Chondrocyte (in vitro differentiated cells): ENCODE measurements around the gene CDK3. TPM values are rescaled to one million over a fixed set of nuclear protein-coding genes. Genes with fewer than 3 reads are reported as not detected.
A peak's percentile ranks its signal among the peaks of the same experiment; 100 is the strongest.

Source experiments
- DNase-seq: peaks from one replicate; pipeline ENCODE4 v3.0.0; 2021; ENCODE audit warnings: mixed read lengths, low spot score
- H3K27ac Mint-ChIP-seq: one replicate; pipeline ENCODE4 v1.8.0; 2021; ENCODE audit warnings: mild to moderate bottlenecking, moderate library complexity, mixed read lengths; ENCODE audit not compliant: unreplicated experiment
- H3K27me3 Mint-ChIP-seq: 2 replicates; pipeline ENCODE4 v1.8.0; 2021; ENCODE audit warnings: low read depth, mixed read lengths
- H3K36me3 Mint-ChIP-seq: 2 replicates; pipeline ENCODE4 v1.8.0; 2021; ENCODE audit warnings: low read depth, mixed read lengths
- H3K4me1 Mint-ChIP-seq: 2 replicates; pipeline ENCODE4 v1.8.0; 2021; ENCODE audit warnings: low read depth, mild to moderate bottlenecking, mixed read lengths
- H3K4me3 Mint-ChIP-seq: one replicate; pipeline ENCODE4 v1.8.0; 2021; ENCODE audit warnings: mild to moderate bottlenecking, moderate library complexity, mixed read lengths; ENCODE audit not compliant: unreplicated experiment
- H3K9me3 Mint-ChIP-seq: 2 replicates; pipeline ENCODE4 v1.8.0; 2021; ENCODE audit warnings: low read depth, mixed read lengths
- total RNA-seq: library from RNA; stranded (reverse); gene quantifications from 3 replicates; pipeline ENCODE4 v1.2.1, GENCODE V29; 2021
- TF ChIP-seq, protein P1 (sequence below): fragments of 200-600 bp; sonication (generic); IDR thresholded peaks from 2 replicates; pipeline ENCODE4 v1.5.0; 2021; ENCODE audit warnings: antibody characterized with exemption, mild to moderate bottlenecking, moderate library complexity

Gene CDK3
- total RNA-seq, 1 donor from 2014 or later = 6.3 TPM

DNA sequence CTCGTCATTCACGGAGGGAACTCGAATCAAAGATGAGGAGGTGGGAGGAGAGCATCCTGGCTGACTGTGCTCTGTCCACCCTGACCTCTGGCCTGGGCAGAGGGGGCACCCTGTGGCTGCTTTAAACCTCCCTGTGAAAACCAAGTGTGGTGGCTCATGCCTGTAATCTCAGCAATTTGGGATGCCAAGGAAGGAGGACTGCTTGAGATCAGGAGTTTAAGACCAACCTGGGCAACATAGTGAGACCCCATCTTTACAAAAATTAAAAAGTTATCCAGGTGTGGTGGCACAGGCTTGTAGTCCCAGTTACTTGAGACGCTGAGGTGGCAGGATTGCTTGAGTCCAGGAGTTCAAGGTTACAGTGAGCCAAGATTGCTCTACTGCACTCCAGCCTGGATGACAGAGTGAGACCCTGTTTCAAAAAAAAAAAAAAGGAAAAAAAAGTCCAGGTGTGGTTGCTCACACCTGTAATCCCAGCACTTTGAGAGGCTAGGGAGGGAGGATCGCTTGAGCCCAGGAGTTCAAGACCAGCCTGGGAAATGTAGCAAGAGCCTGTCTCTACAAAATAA is 5.8 kb upstream of the CDK3 start:
- Mint-ChIP-seq H3K4me1 (peaks cover 10% of the 10 kb centered on the region), H3K9me3 (no peaks in the 10 kb centered on the region), H3K27ac (no peak overlapping the region), H3K4me3 (no peak overlapping the region), H3K36me3 (peaks cover 20% of the 10 kb centered on the region), H3K27me3 (no peaks in the 10 kb centered on the region)
- TF ChIP-seq, protein P1, sequence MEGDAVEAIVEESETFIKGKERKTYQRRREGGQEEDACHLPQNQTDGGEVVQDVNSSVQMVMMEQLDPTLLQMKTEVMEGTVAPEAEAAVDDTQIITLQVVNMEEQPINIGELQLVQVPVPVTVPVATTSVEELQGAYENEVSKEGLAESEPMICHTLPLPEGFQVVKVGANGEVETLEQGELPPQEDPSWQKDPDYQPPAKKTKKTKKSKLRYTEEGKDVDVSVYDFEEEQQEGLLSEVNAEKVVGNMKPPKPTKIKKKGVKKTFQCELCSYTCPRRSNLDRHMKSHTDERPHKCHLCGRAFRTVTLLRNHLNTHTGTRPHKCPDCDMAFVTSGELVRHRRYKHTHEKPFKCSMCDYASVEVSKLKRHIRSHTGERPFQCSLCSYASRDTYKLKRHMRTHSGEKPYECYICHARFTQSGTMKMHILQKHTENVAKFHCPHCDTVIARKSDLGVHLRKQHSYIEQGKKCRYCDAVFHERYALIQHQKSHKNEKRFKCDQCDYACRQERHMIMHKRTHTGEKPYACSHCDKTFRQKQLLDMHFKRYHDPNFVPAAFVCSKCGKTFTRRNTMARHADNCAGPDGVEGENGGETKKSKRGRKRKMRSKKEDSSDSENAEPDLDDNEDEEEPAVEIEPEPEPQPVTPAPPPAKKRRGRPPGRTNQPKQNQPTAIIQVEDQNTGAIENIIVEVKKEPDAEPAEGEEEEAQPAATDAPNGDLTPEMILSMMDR = no peak
- peak; percentile 36 for DNase-seq

DNA sequence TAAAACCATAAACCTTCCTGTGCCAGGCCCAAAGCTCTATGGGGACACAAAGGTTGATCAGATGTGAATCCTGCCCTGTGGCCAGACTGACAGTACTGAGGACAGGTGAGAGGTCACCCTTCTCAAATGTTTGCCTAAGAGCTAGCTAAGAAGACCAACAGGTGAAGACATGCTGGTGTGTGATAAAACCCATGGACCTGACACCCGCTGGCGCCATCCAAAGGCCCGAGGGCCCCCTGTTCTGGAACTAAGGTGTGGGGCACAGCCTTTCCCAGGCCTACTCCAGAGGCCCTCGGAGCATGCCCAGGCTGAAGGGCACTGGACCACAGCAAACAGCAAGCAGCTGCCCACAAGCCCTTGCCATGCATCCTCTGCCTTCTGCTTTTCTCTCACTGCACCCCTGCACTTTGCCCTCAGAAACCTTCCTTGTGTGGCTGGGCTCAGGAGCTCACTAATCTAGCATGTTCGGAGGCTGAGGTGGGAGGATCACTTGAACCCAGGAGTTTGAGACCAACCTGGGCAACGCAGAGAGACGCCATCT is 5.2 kb upstream of the CDK3 start:
- no peaks in the 10 kb centered on the region for H3K9me3 Mint-ChIP-seq
- TF ChIP-seq, protein P1 = no peak
- DNase-seq = peak; percentile 37
- peaks cover 10% of the 10 kb centered on the region for H3K4me1 Mint-ChIP-seq
- H3K36me3 Mint-ChIP-seq = peaks cover 19% of the 10 kb centered on the region
- no peak overlapping the region for H3K27ac Mint-ChIP-seq
- H3K27me3 Mint-ChIP-seq = no peaks in the 10 kb centered on the region
- no peak overlapping the region for H3K4me3 Mint-ChIP-seq

DNA sequence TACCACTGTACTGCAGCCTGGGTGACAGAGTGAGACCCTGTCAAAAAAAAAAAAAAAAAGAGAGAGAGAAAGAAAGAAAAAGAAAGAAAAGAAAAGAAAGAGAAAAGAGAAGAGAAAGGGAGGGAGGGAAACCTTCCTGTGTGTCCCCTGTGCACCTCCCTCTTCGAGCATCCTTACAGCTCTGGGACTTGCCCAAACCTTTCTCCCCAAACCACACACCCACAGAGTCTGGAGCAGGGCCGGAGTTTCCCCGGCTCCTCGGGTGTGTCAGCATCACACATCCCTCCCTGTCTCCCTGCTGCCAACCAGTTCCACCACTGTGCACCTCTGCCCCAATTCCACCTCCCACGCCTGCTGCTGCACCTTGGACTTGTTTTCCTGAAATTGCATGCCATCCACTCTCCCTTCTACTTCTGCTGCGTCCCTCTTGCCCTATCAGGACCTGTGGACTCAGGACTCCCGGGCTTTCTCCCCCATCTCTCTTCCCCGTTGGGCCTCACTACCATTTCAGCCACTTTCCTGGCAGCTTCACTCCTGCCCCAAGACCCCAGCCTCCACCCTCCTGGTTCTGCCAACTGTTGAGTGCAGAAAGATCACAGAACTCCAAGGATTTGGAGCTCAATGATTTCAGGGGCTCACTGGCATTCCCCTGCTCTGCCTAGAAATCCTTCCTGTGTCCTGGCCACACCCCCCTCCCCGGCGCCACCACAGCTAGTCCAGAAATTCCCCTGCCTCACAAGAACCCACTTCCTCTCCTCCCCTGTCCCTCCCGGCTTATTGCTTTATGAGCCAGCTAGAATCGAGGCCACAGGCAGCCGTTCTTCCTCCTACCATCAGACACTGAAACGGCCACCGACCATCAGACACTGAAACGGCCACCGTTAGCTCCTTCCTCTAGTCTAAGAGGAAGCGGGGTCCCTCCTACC is 3.7 kb upstream of the CDK3 start:
- Mint-ChIP-seq H3K36me3 (peaks cover 12% of the 10 kb centered on the region), H3K4me1 (peaks cover 10% of the 10 kb centered on the region), H3K9me3 (no peaks in the 10 kb centered on the region), H3K4me3 (no peak overlapping the region), H3K27ac (peak overlapping the region; percentile 60), H3K27me3 (no peaks in the 10 kb centered on the region)
- DNase-seq = peak; percentile 63
- TF ChIP-seq, protein P1 = no peak

DNA sequence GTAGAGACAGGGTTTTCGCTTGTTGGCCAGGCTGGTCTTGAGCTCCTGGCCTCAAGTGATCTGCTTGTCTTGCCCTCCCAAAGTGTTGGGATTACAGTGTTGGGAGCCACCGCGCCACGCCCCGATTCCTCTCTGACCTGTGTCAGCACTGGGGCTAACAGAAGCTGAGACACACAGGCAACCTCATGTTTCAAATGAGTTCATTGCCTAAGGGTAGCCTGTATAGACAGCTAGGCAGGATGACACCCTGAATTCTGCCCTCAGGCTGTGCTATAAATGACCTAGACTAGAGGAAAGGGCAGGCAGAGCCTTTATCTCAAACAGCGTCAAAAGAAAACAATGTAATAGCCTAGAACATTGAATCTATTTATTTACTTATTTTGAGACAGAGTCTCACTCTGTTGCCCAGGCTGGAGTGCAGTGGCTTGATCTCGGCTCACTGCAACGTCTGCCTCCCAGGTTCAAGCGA is 2.3 kb upstream of the CDK3 start:
- Mint-ChIP-seq H3K27me3 (no peaks in the 10 kb centered on the region), H3K36me3 (peaks cover 11% of the 10 kb centered on the region), H3K4me1 (peaks cover 10% of the 10 kb centered on the region), H3K4me3 (no peak overlapping the region), H3K27ac (no peak overlapping the region), H3K9me3 (no peaks in the 10 kb centered on the region)
- TF ChIP-seq, protein P1 = no peak
- peak; percentile 48 for DNase-seq

DNA sequence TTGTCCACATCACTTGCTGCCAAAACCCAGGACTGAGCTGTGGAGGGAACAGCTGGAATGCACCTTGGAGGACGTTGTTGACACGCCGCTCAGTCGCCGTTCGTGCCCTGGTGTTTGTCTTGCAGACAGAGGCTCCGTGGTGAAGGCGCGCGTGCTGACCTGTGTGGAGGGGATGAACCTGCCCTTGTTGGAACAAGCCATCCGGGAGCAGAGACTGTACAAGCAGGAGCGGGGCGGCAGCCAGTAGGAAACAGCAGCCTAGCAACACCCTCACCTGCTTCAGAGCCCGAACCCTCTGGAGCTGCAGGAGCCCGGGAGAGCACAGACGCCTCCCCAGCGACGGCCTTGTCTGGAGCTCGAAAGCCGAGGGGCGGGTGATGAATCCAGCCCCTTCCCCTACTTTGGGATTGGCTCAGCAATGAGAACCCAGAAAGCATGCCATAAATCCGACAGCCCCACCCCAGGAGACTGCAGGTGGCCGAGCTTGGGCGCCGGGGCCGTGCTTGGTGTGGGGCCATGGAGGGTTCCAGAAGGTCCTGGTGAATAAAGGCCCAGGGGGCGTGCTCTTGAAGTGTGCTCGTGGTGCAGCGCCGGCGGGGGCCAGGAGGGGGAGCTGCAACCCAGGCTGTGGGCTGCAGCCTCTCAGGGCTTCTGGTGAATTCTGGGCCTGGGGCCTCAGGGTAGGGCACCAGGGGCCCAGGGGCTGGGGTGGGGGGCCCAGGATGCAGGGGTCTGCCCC is 470 bp upstream of the CDK3 start:
- DNase-seq = no peak
- no peak overlapping the region for H3K27ac Mint-ChIP-seq
- H3K9me3 Mint-ChIP-seq = no peaks in the 10 kb centered on the region
- TF ChIP-seq, protein P1 = peak; percentile 78
- no peak overlapping the region for H3K4me3 Mint-ChIP-seq
- peaks cover 8% of the 10 kb centered on the region for H3K36me3 Mint-ChIP-seq
- H3K27me3 Mint-ChIP-seq = no peaks in the 10 kb centered on the region
- H3K4me1 Mint-ChIP-seq = peaks cover 11% of the 10 kb centered on the region
